B cell (primary cell): Measurements from ENCODE around the gene NTRK3. TPM values are rescaled to one million over a fixed set of nuclear protein-coding genes. Genes with fewer than 3 reads are reported as not detected.

Source experiments
- ATAC-seq: fragments of 200-7000 bp; cut with Tn5 transposase; one replicate; pipeline ENCODE4 v1.10.0; 2021; ENCODE audit warnings: low read depth, mild to moderate bottlenecking, moderate number of reproducible peaks, moderate library complexity
- CTCF ChIA-PET: fragments of 350-600 bp; sonication (Branson Sonifier 250); formaldehyde crosslinking; loops from one replicate; lab custom pipeline; 2021; ENCODE audit warnings: antibody characterized with exemption, inconsistent platforms; lab: Charles Lee
- POLR2A ChIA-PET: fragments of 350-600 bp; sonication (Branson Sonifier 250); formaldehyde crosslinking; loops from one replicate; lab custom pipeline; 2021; ENCODE audit warnings: antibody characterized with exemption; lab: Charles Lee
- DNase-seq: peaks from one replicate; pipeline ENCODE4 v3.0.0; 2013
- H2AFZ ChIP-seq: 2 replicates; pipeline ENCODE4 v1.6.1; 2012; ENCODE audit warnings: mild to moderate bottlenecking, low read depth, low read length; ENCODE audit not compliant: insufficient read depth, poor library complexity, severe bottlenecking
- H3K27ac ChIP-seq, 2 donors: 1 replicate in 1 of 2; 2 replicates in 1 of 2; pipeline ENCODE4 v1.5.1; 2012 to 2013; ENCODE audit warnings: low read length in 2 of 2, mild to moderate bottlenecking in 2 of 2, moderate library complexity in 1 of 2
- H3K27me3 ChIP-seq, 4 experiments: fragments of 200-600 bp in 1 of 4; sonication (generic) in 1 of 4; replicated peaks in 1 of 4; 1 replicate in 2 of 4; 2 replicates in 2 of 4; pipeline versions ENCODE4 v1.6.1 to v1.7.0; 2013 to 2016; ENCODE audit warnings: low read length in 3 of 4, mild to moderate bottlenecking in 2 of 4, mixed read lengths in 1 of 4, moderate library complexity in 1 of 4; ENCODE audit not compliant: insufficient read depth in 4 of 4, control insufficient read depth in 3 of 4; ENCODE audit errors: control extremely low read depth in 1 of 4
- H3K36me3 ChIP-seq, 2 experiments: replicated peaks in 1 of 2; 1 replicate in 1 of 2; 2 replicates in 1 of 2; pipeline versions ENCODE4 v1.6.1 to v1.7.1; 2013; ENCODE audit warnings: low read length in 1 of 2; ENCODE audit not compliant: insufficient read depth in 2 of 2, control insufficient read depth in 1 of 2; ENCODE audit errors: control extremely low read depth in 1 of 2, extremely low read depth in 1 of 2
- H3K4me1 ChIP-seq, 2 donors: fragments of 200-600 bp in 1 of 2; sonication (generic) in 1 of 2; 1 replicate in 1 of 2; 2 replicates in 1 of 2; pipeline versions ENCODE4 v1.5.1 to v1.6.1; 2013 to 2017; ENCODE audit warnings: low read length in 2 of 2; ENCODE audit not compliant: control insufficient read depth in 2 of 2, insufficient read depth in 2 of 2
- H3K4me2 ChIP-seq: replicated peaks from 2 replicates; pipeline ENCODE3; 2012; ENCODE audit warnings: mild to moderate bottlenecking, low read depth, low read length; ENCODE audit not compliant: poor library complexity, severe bottlenecking
- H3K4me3 ChIP-seq, 5 experiments: fragments of 200-600 bp in 1 of 5; sonication (generic) in 1 of 5; 1 replicate in 3 of 5; 2 replicates in 2 of 5; pipeline versions ENCODE4 v1.5.1 to v1.7.0; 2011 to 2016; ENCODE audit warnings: low read length in 4 of 5, mild to moderate bottlenecking in 4 of 5, low read depth in 2 of 5, control low read depth in 1 of 5, moderate library complexity in 1 of 5; ENCODE audit not compliant: insufficient read depth in 1 of 5; ENCODE audit errors: control extremely low read depth in 1 of 5, extremely low read depth in 1 of 5
- H3K79me2 ChIP-seq: fragments of 200-600 bp; sonication (generic); one replicate; pipeline ENCODE4 v1.6.0; 2016; ENCODE audit warnings: low read length; ENCODE audit not compliant: control insufficient read depth, insufficient read depth
- H3K9ac ChIP-seq: fragments of 200-600 bp; sonication (generic); 2 replicates; pipeline ENCODE4 v1.6.1; 2017; ENCODE audit warnings: mild to moderate bottlenecking, low read length, moderate library complexity
- H3K9me3 ChIP-seq, 3 donors: one replicate each; pipeline versions ENCODE4 v1.6.1 to v1.7.1; 2013; ENCODE audit warnings: low read length in 2 of 3; ENCODE audit not compliant: control insufficient read depth in 2 of 3, insufficient read depth in 1 of 3; ENCODE audit errors: control extremely low read depth in 1 of 3
- H4K20me1 ChIP-seq: 2 replicates; pipeline ENCODE4 v1.6.0; 2012; ENCODE audit warnings: mild to moderate bottlenecking, low read length; ENCODE audit not compliant: insufficient read depth, control insufficient read depth, poor library complexity, severe bottlenecking
- H3K27ac Mint-ChIP-seq: one replicate; pipeline ENCODE4 v1.8.0; 2021; ENCODE audit warnings: mixed read lengths
- H3K27me3 Mint-ChIP-seq: one replicate; pipeline ENCODE4 v1.8.0; 2021; ENCODE audit warnings: mixed read lengths
- H3K4me1 Mint-ChIP-seq: one replicate; pipeline ENCODE4 v1.8.0; 2021; ENCODE audit warnings: mixed read lengths
- H3K4me3 Mint-ChIP-seq: one replicate; pipeline ENCODE4 v1.8.0; 2021; ENCODE audit warnings: mixed read lengths
- H3K9me3 Mint-ChIP-seq: one replicate; pipeline ENCODE4 v1.8.0; 2022; ENCODE audit warnings: mixed read lengths; ENCODE audit not compliant: insufficient read depth
- EZH2 ChIP-seq: IDR thresholded peaks from 2 replicates; pipeline ENCODE4 v1.6.1; 2012; ENCODE audit warnings: borderline replicate concordance, low read depth, mild to moderate bottlenecking, moderate library complexity, low read length; ENCODE audit not compliant: insufficient read depth, poor library complexity, severe bottlenecking
- WGBS: methylation state at CpG from one replicate; pipeline ENCODE4 v1.1.5; 2013; ENCODE audit warnings: missing lambda C conversion rate; ENCODE audit not compliant: insufficient coverage; 5-methylcytosine and 5-hydroxymethylcytosine counted together
- intact Hi-C: fragments of 100-400 bp; cut with micrococcal nuclease; formaldehyde crosslinking; loops from one replicate; pipeline ENCODE4 v1.10.0; 2022
- polyA plus RNA-seq: library from polyadenylated mRNA; depleted of rRNA; stranded (reverse); fragments of >200 nt; gene quantifications from 2 replicates; pipeline ENCODE4 v1.2.3, GENCODE V29; 2012
- total RNA-seq, 2 donors: library from RNA; stranded (reverse); fragments of 120-200 nt in 1 of 2; gene quantifications; 1 replicate in 1 of 2; 2 replicates in 1 of 2; pipeline versions ENCODE4 v1.2.3 to v1.2.4, GENCODE V29; 2013 to 2022
- TF ChIP-seq, protein P1 (sequence below): fragments of 200-600 bp; IDR thresholded peaks from one replicate; pipeline ENCODE4 v1.8.0; 2022; ENCODE audit warnings: antibody characterized with exemption, mild to moderate bottlenecking

The NTRK3 gene
- total and polyA plus RNA-seq, 2 donors (not counting 1 experiment from before 2014, with no cell fraction given): not detected

DNA sequence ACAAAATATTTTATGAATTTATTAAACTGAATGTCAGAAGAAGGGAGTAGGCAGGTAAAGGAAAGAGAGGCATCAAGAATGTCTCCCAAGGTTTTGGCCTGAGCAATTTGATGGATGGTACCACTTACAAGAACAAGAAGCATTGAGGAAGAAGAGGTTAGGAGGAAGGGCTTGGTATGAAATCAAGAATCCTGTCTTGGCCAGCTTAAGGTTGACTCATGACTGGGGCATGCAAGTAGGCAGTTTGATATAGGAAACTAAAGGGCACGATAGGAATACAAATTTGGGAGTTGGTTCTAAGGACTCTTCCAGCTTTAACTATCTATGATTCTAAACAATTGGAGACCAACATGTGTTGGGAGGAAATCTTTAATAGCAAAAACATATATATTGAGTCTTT, 79.1 kb downstream of the NTRK3 start:
- Histone ChIP-seq H3K9ac (no peak overlapping the region), H2AFZ (no peak overlapping the region), H3K27ac (no peak overlapping the region), H3K4me1 (peaks cover 16 to 18% of the 10 kb centered on the region in 2 donors), H3K27me3 (peaks cover 0 to 7% (median 0%) of the 10 kb centered on the region in 4 experiments), H4K20me1 (no peaks in the 10 kb centered on the region), H3K9me3 (no peaks in the 10 kb centered on the region), H3K79me2 (no peaks in the 10 kb centered on the region), H3K36me3 (no peaks in the 10 kb centered on the region), H3K4me2 (no peak overlapping the region), H3K4me3 (no peak overlapping the region)
- H3K9me3 Mint-ChIP-seq: no peaks in the 10 kb centered on the region
- H3K27ac Mint-ChIP-seq: no peak overlapping the region
- DNase-seq: no peak
- CTCF ChIA-PET: no interaction called here
- no peak for ATAC-seq
- intact Hi-C loops: no loop called here
- no peak for TF ChIP-seq EZH2
- TF ChIP-seq, protein P1, sequence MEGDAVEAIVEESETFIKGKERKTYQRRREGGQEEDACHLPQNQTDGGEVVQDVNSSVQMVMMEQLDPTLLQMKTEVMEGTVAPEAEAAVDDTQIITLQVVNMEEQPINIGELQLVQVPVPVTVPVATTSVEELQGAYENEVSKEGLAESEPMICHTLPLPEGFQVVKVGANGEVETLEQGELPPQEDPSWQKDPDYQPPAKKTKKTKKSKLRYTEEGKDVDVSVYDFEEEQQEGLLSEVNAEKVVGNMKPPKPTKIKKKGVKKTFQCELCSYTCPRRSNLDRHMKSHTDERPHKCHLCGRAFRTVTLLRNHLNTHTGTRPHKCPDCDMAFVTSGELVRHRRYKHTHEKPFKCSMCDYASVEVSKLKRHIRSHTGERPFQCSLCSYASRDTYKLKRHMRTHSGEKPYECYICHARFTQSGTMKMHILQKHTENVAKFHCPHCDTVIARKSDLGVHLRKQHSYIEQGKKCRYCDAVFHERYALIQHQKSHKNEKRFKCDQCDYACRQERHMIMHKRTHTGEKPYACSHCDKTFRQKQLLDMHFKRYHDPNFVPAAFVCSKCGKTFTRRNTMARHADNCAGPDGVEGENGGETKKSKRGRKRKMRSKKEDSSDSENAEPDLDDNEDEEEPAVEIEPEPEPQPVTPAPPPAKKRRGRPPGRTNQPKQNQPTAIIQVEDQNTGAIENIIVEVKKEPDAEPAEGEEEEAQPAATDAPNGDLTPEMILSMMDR: no peak
- H3K27me3 Mint-ChIP-seq: peaks cover 6% of the 10 kb centered on the region
- H3K4me3 Mint-ChIP-seq: no peak overlapping the region
- WGBS: no CpG with 5 or more reads among the region's 1 CpG
- POLR2A ChIA-PET: no interaction called here
- H3K4me1 Mint-ChIP-seq: peaks cover 24% of the 10 kb centered on the region

DNA sequence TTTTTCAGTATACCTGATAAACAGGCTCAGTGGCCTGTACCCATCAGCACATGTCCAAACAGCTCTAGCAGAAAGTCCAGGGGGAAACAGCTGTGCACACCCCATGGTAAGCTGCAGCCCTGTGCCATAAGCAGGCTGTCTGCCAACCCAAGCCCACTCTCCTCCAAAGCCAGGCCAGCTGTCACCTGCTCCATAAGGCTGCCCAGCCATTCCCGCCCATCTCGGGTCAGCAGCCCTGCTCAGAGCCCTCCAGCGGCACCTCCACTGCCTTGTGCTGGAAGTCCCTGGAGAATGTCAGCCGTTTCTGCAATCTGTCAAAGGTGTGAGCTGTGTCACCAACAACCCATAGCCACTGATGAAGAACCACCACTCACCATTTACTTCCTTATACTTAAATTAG, 82.0 kb downstream of the NTRK3 start:
- Mint-ChIP-seq H3K4me3 (no peak overlapping the region), H3K9me3 (no peaks in the 10 kb centered on the region), H3K27me3 (peaks cover 6% of the 10 kb centered on the region), H3K27ac (no peak overlapping the region), H3K4me1 (peaks cover 17% of the 10 kb centered on the region)
- Histone ChIP-seq H4K20me1 (no peaks in the 10 kb centered on the region), H3K9ac (no peak overlapping the region), H2AFZ (no peak overlapping the region), H3K27ac (no peak overlapping the region), H3K79me2 (no peaks in the 10 kb centered on the region), H3K4me2 (no peak overlapping the region), H3K9me3 (no peaks in the 10 kb centered on the region), H3K27me3 (peaks cover 0 to 16% (median 0%) of the 10 kb centered on the region in 4 experiments), H3K4me1 (peaks cover 13 to 14% of the 10 kb centered on the region in 2 donors), H3K36me3 (no peaks in the 10 kb centered on the region), H3K4me3 (no peak overlapping the region)
- 46% methylated on average over 4 of the region's 4 CpGs for WGBS
- no peak for TF ChIP-seq EZH2
- ChIA-PET POLR2A (no interaction called here), CTCF (no interaction called here)
- DNase-seq (no peak), ATAC-seq (no peak)
- intact Hi-C loops: no loop called here
